Measurements from ENCODE around the gene RAB15.

Gene RAB15

DNA sequence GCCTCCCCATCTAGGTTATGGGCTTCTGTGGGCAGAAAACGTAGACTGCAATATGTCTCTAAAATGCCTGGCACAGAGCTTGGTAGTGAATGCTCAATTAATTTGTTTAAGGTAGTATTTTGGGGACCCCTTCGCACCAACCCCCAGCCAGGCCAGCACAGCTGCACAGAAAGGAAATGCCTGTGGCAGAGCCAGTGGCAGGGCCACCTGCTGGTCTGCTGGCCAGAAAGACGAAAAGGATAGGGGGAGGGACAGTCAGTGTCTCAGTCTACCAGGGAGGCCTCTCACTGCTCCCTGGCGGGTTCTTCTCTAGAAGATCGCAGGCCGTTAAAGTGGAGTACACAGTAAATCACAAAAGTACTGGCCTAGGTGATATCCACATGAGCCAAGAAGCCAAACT, 3.5 kb downstream of the RAB15 start:
- H3K4me3 ChIP-seq (ENCODE audit: low read length), result no peak overlapping the region

DNA sequence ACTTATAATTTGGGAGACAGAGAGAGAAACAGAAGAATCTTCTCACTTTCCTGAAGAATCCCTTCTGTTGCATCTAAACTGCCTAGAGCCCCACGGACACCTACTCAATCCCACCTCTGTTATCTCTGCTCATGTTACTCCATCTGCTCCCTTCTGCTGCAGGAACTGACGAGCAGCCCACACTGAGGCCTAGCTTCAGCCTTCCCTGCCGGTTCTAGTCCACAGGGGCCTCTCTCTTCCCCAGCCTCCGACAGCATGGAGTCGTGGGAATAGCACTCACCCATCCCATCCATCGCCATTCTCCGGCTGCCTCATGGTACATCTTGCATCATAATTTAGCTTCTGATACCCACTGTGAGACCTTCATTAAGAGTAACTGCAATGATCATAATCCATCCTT, 4.0 kb downstream of the RAB15 start:
- no peak for DNase-seq (ENCODE audit: low read depth)
- H3K4me3 ChIP-seq (ENCODE audit: low read length), result no peak overlapping the region
- TF ChIP-seq, protein P1, sequence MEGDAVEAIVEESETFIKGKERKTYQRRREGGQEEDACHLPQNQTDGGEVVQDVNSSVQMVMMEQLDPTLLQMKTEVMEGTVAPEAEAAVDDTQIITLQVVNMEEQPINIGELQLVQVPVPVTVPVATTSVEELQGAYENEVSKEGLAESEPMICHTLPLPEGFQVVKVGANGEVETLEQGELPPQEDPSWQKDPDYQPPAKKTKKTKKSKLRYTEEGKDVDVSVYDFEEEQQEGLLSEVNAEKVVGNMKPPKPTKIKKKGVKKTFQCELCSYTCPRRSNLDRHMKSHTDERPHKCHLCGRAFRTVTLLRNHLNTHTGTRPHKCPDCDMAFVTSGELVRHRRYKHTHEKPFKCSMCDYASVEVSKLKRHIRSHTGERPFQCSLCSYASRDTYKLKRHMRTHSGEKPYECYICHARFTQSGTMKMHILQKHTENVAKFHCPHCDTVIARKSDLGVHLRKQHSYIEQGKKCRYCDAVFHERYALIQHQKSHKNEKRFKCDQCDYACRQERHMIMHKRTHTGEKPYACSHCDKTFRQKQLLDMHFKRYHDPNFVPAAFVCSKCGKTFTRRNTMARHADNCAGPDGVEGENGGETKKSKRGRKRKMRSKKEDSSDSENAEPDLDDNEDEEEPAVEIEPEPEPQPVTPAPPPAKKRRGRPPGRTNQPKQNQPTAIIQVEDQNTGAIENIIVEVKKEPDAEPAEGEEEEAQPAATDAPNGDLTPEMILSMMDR (conservative IDR thresholded peaks at IDR 0.05; ENCODE audit: low read length), result no peak

More for the DNA sequence above, 3.5 kb downstream of the RAB15 start:
- no peak for DNase-seq (ENCODE audit: low read depth)
- TF ChIP-seq, protein P1 (conservative IDR thresholded peaks at IDR 0.05; ENCODE audit: low read length), result no peak

- TF ChIP-seq, protein P1 (conservative IDR thresholded peaks at IDR 0.05; ENCODE audit: low read length), result no peak
- no peak for DNase-seq (ENCODE audit: low read depth)
- no peak overlapping the region for H3K4me3 ChIP-seq (ENCODE audit: low read length)
Measured at GRCh38 chr14:64966976-64967375, 5.2 kb downstream of the RAB15 start.

- TF ChIP-seq, protein P1 (conservative IDR thresholded peaks at IDR 0.05; ENCODE audit: low read length), result no peak
- DNase-seq (ENCODE audit: low read depth), result no peak
- no peak overlapping the region for H3K4me3 ChIP-seq (ENCODE audit: low read length)
Measured at GRCh38 chr14:64965356-64966000, 6.7 kb downstream of the RAB15 start.

- TF ChIP-seq, protein P1 (conservative IDR thresholded peaks at IDR 0.05; ENCODE audit: low read length), result no peak
- no peak for DNase-seq (ENCODE audit: low read depth)
- H3K4me3 ChIP-seq (ENCODE audit: low read length), result no peak overlapping the region
Measured at GRCh38 chr14:64963611-64964010, 8.5 kb downstream of the RAB15 start.

DNA sequence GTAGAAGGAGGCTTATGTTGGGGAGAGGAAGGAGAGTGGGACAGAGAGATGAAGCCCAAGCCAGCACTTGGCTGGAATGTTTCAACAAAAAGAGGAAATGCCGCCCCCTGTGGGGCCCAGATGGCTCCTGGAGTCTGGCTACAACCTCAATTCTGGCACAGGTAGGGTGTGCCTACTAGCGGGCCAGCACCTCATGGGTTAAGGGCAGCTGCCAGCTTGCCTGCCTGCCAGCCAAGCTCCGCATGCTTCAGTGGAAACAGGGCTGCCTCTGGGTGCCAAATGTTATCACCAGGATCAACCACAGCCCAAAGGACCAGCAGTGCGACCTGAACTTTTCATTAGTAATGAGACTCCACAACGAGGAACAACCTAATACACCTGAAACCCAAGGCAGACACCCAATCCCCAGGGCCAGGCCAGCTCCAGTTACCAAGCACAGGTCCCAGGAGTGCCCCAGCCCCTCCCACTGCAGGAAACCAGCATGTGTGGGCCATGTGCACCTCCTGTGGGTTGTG, 11.3 kb downstream of the RAB15 start:
- H3K4me3 ChIP-seq (ENCODE audit: low read length), result no peak overlapping the region
- TF ChIP-seq, protein P1 (conservative IDR thresholded peaks at IDR 0.05; ENCODE audit: low read length), result no peak
- no peak for DNase-seq (ENCODE audit: low read depth)

GRCh38 chr14:64958743-64959142, 13.4 kb downstream of the RAB15 start:
- no peak for DNase-seq (ENCODE audit: low read depth)
- TF ChIP-seq, protein P1 (conservative IDR thresholded peaks at IDR 0.05; ENCODE audit: low read length), result no peak

More at GRCh38 chr14:64958743-64959142, 13.4 kb downstream of the RAB15 start:
- no peak overlapping the region for H3K4me3 ChIP-seq (ENCODE audit: low read length)
